IPS-NIHi7 (cell line): ENCODE measurements around the gene PDE4D.
A peak's percentile ranks its signal among the peaks of the same experiment; 100 is the strongest.
"Not testable (repeated sequence)": the region's sequence is repeated elsewhere in the genome, so short reads cannot be mapped to it uniquely, and the experiment has no call there.

ENCODE experiments used
- DNase-seq: peaks from one replicate; pipeline ENCODE4 v3.0.0; 2012; ENCODE audit warnings: mixed read lengths; ENCODE audit errors: extremely low spot score

PDE4D gene

DNA sequence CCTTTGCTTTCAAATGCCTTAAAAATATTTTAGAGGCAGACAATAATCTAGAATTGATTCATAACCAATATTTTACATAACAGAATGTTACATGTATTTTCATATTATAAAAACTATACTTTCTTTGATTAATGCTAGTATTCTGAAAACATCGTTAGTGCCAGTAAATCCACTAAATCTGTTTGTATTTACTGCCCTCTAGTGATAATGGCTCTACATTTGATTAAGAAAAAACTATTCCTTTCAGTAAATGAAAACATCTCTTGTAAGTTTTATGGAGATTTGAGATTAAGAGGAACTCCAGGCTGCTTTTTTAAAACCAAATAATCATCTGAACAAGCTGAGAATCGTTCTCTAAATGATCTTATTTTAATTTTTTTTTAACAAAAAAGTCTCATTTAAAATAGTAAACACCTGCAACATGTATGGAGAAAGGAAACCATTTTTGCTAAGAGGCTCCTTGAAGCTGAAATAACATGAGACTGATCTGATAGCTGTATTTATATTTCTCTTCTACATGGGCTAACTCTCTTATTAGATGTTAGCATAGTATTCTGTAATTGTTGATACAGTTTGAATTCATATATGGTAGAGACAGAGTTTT is 886.0 kb downstream of the PDE4D start:
- no peak for DNase-seq

- no peak for DNase-seq
Measured at GRCh38 chr5:59005934-59006701, 887.4 kb downstream of the PDE4D start.

DNA sequence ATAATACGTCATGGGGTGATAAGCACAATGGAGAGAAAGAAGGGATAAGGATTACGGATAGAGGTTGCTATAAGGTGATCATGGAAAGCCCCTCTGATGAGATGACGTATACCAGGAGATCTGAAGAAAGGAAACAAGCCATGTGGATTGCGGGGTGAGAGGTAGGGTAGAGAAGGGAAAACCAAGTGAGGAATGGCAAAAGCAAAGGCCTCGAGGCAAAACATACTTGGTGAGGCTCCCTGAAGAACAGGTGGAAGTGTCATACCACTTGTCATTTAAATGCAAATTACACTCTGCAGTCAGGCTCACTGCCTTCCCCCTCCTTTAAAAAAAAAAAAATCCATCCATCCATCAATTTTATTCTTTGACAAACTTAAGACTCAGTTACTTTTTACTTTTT is 889.9 kb downstream of the PDE4D start:
- peak; percentile 33 for DNase-seq

GRCh38 chr5:59003124-59003523 is 890.4 kb downstream of the PDE4D start:
- DNase-seq = no peak

GRCh38 chr5:59002162-59002825 is 891.2 kb downstream of the PDE4D start:
- DNase-seq = no peak

DNA sequence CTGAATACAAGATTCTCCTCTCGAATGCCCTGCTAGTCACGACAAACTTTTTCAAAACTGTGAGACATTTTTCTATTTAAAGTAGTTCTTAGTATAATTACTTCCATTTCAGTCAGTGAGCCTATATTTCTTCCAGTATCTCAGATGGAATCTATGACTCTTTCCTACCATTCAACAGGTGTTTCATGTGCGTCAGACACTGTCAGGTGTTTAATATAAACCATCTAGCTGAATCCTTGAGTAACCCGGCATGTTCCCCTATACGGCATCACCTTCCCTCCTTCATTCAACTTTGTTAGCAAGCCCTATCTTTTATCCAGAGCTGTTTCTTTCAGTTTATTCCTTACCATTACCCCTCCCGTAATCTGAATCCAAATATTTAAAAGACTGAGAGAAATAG is 891.8 kb downstream of the PDE4D start:
- no peak for DNase-seq

- no peak for DNase-seq
Measured at GRCh38 chr5:59001154-59001553, 892.4 kb downstream of the PDE4D start.

DNA sequence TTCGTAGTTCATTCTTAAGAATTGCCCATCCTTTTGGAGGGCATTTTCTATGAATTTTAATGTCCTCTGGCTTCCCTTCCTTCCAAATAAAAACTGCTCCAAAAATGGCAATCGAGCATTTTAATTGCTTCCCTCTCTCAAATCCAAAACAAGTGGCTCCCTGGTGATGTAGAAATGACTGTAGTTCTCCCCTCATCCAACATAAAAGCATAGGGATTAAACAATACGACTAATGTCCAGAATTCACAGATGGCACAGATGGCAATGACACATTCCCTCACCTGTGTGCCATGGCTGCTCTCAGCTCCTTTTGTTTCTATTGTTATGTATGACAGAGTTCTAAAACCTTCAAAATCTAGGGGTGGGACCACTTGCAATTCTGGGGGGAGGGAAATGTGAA is 893.3 kb downstream of the PDE4D start:
- DNase-seq = no peak

GRCh38 chr5:58999804-59000203 is 893.7 kb downstream of the PDE4D start:
- peak; percentile 72 for DNase-seq

GRCh38 chr5:58998544-58998943 is 895.0 kb downstream of the PDE4D start:
- no peak for DNase-seq

DNA sequence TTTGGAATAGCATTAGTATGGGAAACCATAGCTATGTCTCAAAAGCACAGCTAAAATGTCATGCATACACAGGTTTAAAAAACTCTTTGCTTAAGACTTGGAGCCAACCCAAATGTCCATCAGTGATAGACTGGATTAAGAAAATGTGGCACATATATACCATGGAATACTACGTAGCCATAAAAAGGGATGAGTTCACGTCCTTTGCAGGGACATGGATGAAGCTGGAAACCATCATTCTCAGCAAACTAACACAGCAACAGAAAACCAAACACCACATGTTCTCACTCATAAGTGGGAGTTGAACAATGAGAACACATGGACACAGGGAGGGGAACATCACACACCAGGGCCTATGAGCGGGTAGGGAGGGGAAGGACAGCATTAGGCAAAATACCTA is 897.7 kb downstream of the PDE4D start:
- not testable (repeated sequence) for DNase-seq

GRCh38 chr5:58993461-58993860 is 900.1 kb downstream of the PDE4D start:
- DNase-seq = no peak

DNA sequence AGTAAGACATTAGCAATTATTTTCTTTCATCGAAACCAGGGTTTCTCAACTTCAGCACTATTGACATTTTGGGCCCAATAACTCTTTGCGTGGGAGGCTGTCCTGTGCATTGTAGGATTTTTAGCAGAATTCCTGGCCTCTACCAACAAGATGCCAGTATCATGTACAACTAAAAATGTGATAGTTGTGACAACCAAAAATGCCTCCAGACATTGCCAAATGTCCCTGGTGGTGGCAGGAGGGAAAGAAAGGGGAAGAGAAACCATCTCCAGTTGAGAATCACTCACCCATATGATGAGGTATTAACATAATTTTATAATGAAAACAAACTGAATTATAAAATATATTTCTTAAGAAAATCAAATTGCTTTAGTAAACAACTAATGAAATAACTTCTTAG is 904.6 kb downstream of the PDE4D start:
- no peak for DNase-seq

- DNase-seq = no peak
Measured at GRCh38 chr5:58987193-58987592, 906.3 kb downstream of the PDE4D start.

DNA sequence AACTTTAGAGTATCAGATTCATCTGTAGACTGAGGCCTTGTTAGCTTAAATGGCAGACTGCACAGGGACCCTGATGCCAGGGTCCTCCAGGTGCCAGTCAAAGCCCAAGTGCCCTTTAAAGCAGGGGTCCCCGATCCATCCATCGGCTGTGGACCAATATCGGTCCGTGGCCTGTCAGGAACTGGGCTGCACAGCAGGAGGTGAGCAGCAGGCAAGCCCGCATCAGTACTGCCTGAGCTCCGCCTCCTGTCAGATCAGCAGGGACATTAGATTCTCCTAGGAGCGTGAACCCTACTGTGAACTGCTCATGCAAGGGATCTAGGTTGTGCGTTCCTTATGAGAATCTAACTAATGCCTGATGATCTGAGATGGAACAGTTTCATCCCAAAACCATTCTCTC is 907.2 kb downstream of the PDE4D start:
- no peak for DNase-seq

GRCh38 chr5:58985759-58986158 is 907.8 kb downstream of the PDE4D start:
- DNase-seq = no peak

GRCh38 chr5:58985311-58985710 is 908.2 kb downstream of the PDE4D start:
- DNase-seq = no peak

GRCh38 chr5:58983526-58984452 is 909.7 kb downstream of the PDE4D start:
- no peak for DNase-seq

- no peak for DNase-seq
Measured at GRCh38 chr5:58980890-58981289, 912.6 kb downstream of the PDE4D start.

DNA sequence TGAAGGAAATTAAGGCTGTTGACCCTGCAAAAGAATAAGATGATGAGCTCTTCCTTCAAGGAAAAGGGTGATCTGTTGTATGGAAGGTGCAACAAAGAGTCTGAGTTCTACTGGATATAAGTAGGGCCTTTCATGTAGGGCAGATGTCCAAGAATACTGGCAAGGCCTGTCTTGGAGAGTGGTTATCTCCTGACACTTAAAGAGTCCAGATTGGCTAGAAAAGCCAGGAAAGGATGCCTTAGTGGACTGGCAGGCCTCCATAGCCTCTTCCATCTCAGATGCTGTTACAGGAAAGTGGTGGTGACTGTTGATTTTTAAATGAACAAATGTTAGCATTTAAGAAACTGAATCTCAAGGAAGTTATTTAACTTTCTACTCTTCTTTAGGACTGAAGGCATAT is 914.4 kb downstream of the PDE4D start:
- DNase-seq = no peak

DNA sequence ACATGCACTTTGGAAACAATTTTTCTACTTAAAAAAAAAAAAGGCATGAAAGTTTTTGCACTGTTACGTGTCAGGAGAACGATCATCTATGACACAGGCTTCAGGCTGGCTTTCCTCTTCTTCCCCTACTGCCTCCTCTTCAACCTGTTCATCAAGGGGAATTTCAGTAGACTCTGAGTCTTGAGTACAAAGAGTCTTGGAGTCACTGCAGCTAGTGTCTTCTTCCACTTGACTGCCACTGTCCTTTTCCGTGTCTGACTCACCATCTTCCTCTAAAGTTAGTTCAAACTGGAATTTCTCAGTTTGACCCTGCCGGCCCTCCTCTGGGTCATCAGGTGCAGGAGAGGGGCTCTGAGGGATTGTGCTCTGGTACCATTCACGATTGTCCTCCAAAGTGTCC is 918.9 kb downstream of the PDE4D start:
- DNase-seq = no peak

DNA sequence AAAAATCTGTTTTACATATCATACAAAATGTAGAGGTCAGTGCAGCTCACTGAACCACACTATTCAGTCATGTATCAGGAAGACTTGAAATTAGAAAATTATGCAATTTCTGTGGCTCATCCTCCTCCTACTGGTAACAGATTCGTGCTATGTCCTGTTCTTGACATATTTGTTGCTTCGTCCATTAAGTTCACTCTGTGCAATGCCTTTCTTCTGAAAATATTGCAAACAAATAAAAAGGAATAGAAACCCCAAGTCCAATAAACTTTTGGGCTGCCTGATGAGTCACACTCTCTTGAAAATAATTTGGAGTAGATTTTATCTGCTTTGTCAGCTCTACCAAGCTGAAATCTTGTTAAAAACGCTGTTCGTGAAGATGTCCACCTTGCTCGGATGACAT is 919.4 kb downstream of the PDE4D start:
- DNase-seq = no peak
